Tongue (tissue), 2 donors: ENCODE results near the gene OBSCN. TPM values are rescaled to one million over a fixed set of nuclear protein-coding genes. Genes with fewer than 3 reads are reported as not detected.
"Not testable (repeated sequence)": the region's sequence is repeated elsewhere in the genome, so short reads cannot be mapped to it uniquely, and the experiment has no call there.

Experiments
- DNase-seq: peaks from one replicate; pipeline ENCODE4 v3.0.0-alpha.2; 2015
- total RNA-seq: library from RNA; depleted of rRNA; stranded (reverse); fragments of >200 nt; gene quantifications from one replicate; pipeline ENCODE4 v1.2.3, GENCODE V29; 2014

Gene OBSCN
- total RNA-seq, 1 donor from 2014 or later, result 640 TPM

GRCh38 chr1:228172591-228173527, 35.0 kb upstream of the OBSCN start:
- DNase-seq, result no peak

- not testable (repeated sequence) for DNase-seq
Measured at GRCh38 chr1:228173528-228174481, 34.0 kb upstream of the OBSCN start.

GRCh38 chr1:228174482-228175315, 33.1 kb upstream of the OBSCN start:
- DNase-seq, result no peak

GRCh38 chr1:228175316-228176023, 32.4 kb upstream of the OBSCN start:
- DNase-seq, result no peak

- no peak for DNase-seq
Measured at GRCh38 chr1:228176024-228176395, 31.8 kb upstream of the OBSCN start.

GRCh38 chr1:228176461-228177182, 31.2 kb upstream of the OBSCN start:
- DNase-seq, result no peak

GRCh38 chr1:228177183-228177475, 30.7 kb upstream of the OBSCN start:
- no peak for DNase-seq

- DNase-seq, result no peak
Measured at GRCh38 chr1:228177721-228178710, 29.8 kb upstream of the OBSCN start.

GRCh38 chr1:228178737-228179684, 28.8 kb upstream of the OBSCN start:
- DNase-seq, result peak; percentile 23

GRCh38 chr1:228180271-228180958, 27.4 kb upstream of the OBSCN start:
- DNase-seq, result no peak

- no peak for DNase-seq
Measured at GRCh38 chr1:228180959-228181644, 26.7 kb upstream of the OBSCN start.

- DNase-seq, result no peak
Measured at GRCh38 chr1:228181645-228182034, 26.2 kb upstream of the OBSCN start.

GRCh38 chr1:228182296-228183030, 25.4 kb upstream of the OBSCN start:
- no peak for DNase-seq

GRCh38 chr1:228184152-228184551, 23.7 kb upstream of the OBSCN start:
- DNase-seq, result no peak

GRCh38 chr1:228185641-228185965, 22.2 kb upstream of the OBSCN start:
- no peak for DNase-seq

GRCh38 chr1:228188249-228188648, 19.6 kb upstream of the OBSCN start:
- not testable (repeated sequence) for DNase-seq

- no peak for DNase-seq
Measured at GRCh38 chr1:228190182-228190581, 17.7 kb upstream of the OBSCN start.
